Mesenchymal stem cell (in vitro differentiated cells and primary cell): Measurements from ENCODE around the gene C1orf198.

ENCODE experiments used
- DNase-seq: peaks from one replicate; pipeline ENCODE4 v3.0.0-alpha.2; 2013
- H2AFZ ChIP-seq: one replicate; pipeline ENCODE4 v1.6.1; 2013; ENCODE audit warnings: low read depth, mild to moderate bottlenecking, control low read depth, inconsistent platforms, low read length, moderate library complexity
- H2AK5ac ChIP-seq: 2 replicates; pipeline ENCODE4 v1.6.1; 2013; ENCODE audit warnings: low read length, moderate library complexity, mild to moderate bottlenecking, inconsistent platforms; ENCODE audit not compliant: severe bottlenecking
- H2BK120ac ChIP-seq: one replicate; pipeline ENCODE4 v1.6.1; 2013; ENCODE audit warnings: low read depth, mild to moderate bottlenecking, inconsistent platforms, low read length, moderate library complexity
- H2BK12ac ChIP-seq, 2 experiments: one replicate each; pipeline ENCODE4 v1.6.1; 2013; ENCODE audit warnings: inconsistent platforms in 2 of 2, low read length in 2 of 2, mild to moderate bottlenecking in 2 of 2, moderate library complexity in 2 of 2, control low read depth in 1 of 2
- H2BK15ac ChIP-seq: one replicate; pipeline ENCODE4 v1.6.1; 2013; ENCODE audit warnings: mild to moderate bottlenecking, low read depth, inconsistent platforms; ENCODE audit not compliant: poor library complexity, severe bottlenecking
- H2BK5ac ChIP-seq: 2 replicates; pipeline ENCODE4 v1.6.1; 2013; ENCODE audit warnings: low read depth, mild to moderate bottlenecking, low read length, control low read depth, inconsistent platforms; ENCODE audit not compliant: poor library complexity, severe bottlenecking
- H3K14ac ChIP-seq, 2 experiments: one replicate each; pipeline ENCODE4 v1.6.1; 2013; ENCODE audit warnings: inconsistent platforms in 2 of 2, low read length in 2 of 2, control low read depth in 1 of 2, mild to moderate bottlenecking in 1 of 2, moderate library complexity in 1 of 2
- H3K18ac ChIP-seq, 2 experiments: one replicate each; pipeline ENCODE4 v1.6.1; 2013; ENCODE audit warnings: inconsistent platforms in 2 of 2, low read length in 2 of 2, control low read depth in 1 of 2, low read depth in 1 of 2, mild to moderate bottlenecking in 1 of 2
- H3K23ac ChIP-seq, 2 experiments: one replicate each; pipeline ENCODE4 v1.6.1; 2013; ENCODE audit warnings: inconsistent platforms in 2 of 2, low read length in 2 of 2, mild to moderate bottlenecking in 2 of 2, moderate library complexity in 2 of 2, control low read depth in 1 of 2
- H3K27ac ChIP-seq: 2 replicates; pipeline ENCODE4 v1.5.1; 2013; ENCODE audit warnings: mild to moderate bottlenecking, moderate library complexity, low read length, control low read depth, inconsistent platforms; ENCODE audit not compliant: poor library complexity, severe bottlenecking
- H3K27me3 ChIP-seq, 2 experiments: 2 replicates each; pipeline versions ENCODE4 v1.6.1 to v1.7.0; 2013; ENCODE audit warnings: low read length in 2 of 2, mild to moderate bottlenecking in 2 of 2, moderate library complexity in 2 of 2, control low read depth in 1 of 2, inconsistent platforms in 1 of 2; ENCODE audit not compliant: control insufficient read depth in 1 of 2, insufficient read depth in 1 of 2
- H3K36me3 ChIP-seq, 2 experiments: 2 replicates each; pipeline versions ENCODE4 v1.6.1 to v1.7.0; 2013; ENCODE audit warnings: low read length in 2 of 2, control low read depth in 1 of 2, inconsistent platforms in 1 of 2, low read depth in 1 of 2, mild to moderate bottlenecking in 1 of 2; ENCODE audit not compliant: insufficient read depth in 2 of 2, control insufficient read depth in 1 of 2
- H3K4ac ChIP-seq, 2 experiments: one replicate each; pipeline ENCODE4 v1.6.1; 2013; ENCODE audit warnings: inconsistent platforms in 2 of 2, low read length in 2 of 2, mild to moderate bottlenecking in 2 of 2, moderate library complexity in 2 of 2, control low read depth in 1 of 2, low read depth in 1 of 2
- H3K4me1 ChIP-seq: 2 replicates; pipeline ENCODE4 v1.6.1; 2013; ENCODE audit warnings: low read depth, low read length, control low read depth; ENCODE audit not compliant: control insufficient read depth, insufficient read depth
- H3K4me2 ChIP-seq: 2 replicates; pipeline ENCODE4 v1.6.1; 2013; ENCODE audit warnings: low read length, mild to moderate bottlenecking, inconsistent platforms; ENCODE audit not compliant: poor library complexity, severe bottlenecking
- H3K4me3 ChIP-seq, 2 experiments: 2 replicates each; pipeline versions ENCODE4 v1.5.1 to v1.7.0; 2013; ENCODE audit warnings: low read length in 2 of 2, mild to moderate bottlenecking in 2 of 2, control low read depth in 1 of 2, low read depth in 1 of 2; ENCODE audit not compliant: insufficient read depth in 1 of 2
- H3K79me1 ChIP-seq: replicated peaks from 2 replicates; pipeline ENCODE4 v1.6.1; 2013; ENCODE audit warnings: mild to moderate bottlenecking, control low read depth, low read length, inconsistent platforms; ENCODE audit not compliant: poor library complexity, severe bottlenecking
- H3K9ac ChIP-seq: 2 replicates; pipeline ENCODE4 v1.7.0; 2013; ENCODE audit warnings: mild to moderate bottlenecking, low read length, moderate library complexity
- H3K9me3 ChIP-seq: 2 replicates; pipeline ENCODE4 v1.7.0; 2013; ENCODE audit warnings: mild to moderate bottlenecking, low read length; ENCODE audit not compliant: control insufficient read depth
- H4K8ac ChIP-seq: one replicate; pipeline ENCODE4 v1.6.1; 2013; ENCODE audit warnings: inconsistent platforms, mild to moderate bottlenecking, low read length, moderate library complexity
- H4K91ac ChIP-seq: one replicate; pipeline ENCODE4 v1.6.1; 2013; ENCODE audit warnings: mild to moderate bottlenecking, low read length, inconsistent platforms
- WGBS: methylation state at CpG from one replicate; pipeline ENCODE4 v1.1.7; 2013; ENCODE audit warnings: mixed read lengths; 5-methylcytosine and 5-hydroxymethylcytosine counted together

The C1orf198 gene

DNA sequence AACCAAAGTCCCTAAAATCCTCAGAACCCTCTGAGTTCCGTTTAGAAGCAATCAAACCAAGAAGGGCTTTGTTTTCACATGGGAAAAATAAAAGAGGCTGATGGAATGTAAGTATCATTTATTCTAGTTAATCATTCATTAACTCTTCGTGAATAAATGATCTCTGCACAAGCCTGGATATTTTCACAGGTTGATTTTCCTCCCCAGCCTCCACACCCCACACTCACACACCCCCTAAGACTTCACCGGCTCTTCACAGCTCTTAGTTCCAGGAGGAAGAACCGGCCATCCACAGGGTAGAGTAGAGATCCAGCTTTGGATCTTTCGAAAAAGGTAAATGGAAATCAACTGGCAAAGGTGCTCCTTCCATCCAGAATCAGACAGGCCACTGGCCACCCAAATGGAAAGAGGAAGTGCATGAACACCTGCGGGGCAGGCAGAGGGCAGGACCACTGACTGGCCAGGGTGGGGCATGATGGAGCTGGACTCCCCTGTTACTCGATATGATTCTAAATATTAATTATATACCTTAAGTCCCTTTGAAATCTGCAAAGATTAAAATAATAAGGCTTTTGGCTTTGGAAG is 10.0 kb downstream of the C1orf198 start:
- Histone ChIP-seq H3K4me2 (peak overlapping the region; percentile 33), H3K36me3 (peaks cover 10 to 53% of the 10 kb centered on the region in 2 experiments)

DNA sequence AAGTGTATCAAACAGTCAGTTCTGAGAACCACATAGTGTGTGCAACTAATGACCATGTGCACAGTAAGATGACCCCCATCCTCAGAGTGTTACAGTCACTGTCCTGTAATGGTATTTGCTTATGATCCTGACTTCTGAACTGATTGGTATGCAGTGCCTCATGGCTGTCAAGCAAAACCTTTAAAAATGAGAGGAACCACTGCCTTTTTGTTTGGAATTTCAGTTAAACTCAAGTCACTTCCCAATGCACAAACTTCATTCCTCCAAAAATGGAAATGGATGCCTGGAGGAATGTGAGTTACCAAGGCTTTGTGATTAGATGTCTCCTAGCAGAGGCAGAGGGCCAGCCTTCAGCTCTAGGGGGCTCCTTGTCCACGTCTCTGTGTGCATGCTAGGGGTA is 10.5 kb downstream of the C1orf198 start:
- H3K4me2 ChIP-seq = peak overlapping the region; percentile 3
- H3K14ac ChIP-seq = no peak overlapping the region
- WGBS = no CpG with 5 or more reads among the region's 1 CpG
- H2BK12ac ChIP-seq = no peak overlapping the region
- peak overlapping the region; percentile 54 for H2BK5ac ChIP-seq
- DNase-seq = peak; percentile 65
- peaks cover 39% of the 10 kb centered on the region for H3K4me1 ChIP-seq
- peaks cover 28% of the 10 kb centered on the region for H3K79me1 ChIP-seq
- H3K9ac ChIP-seq = no peak overlapping the region
- no peak overlapping the region for H3K18ac ChIP-seq
- no peak overlapping the region for H3K4me3 ChIP-seq
- no peak overlapping the region for H3K23ac ChIP-seq
- H3K27me3 ChIP-seq = no peaks in the 10 kb centered on the region
- H3K36me3 ChIP-seq = peaks cover 12 to 58% of the 10 kb centered on the region in 2 experiments
- no peak overlapping the region for H4K91ac ChIP-seq
- H3K27ac ChIP-seq = peak overlapping the region; percentile 95
- no peak overlapping the region for H4K8ac ChIP-seq
- no peak overlapping the region for H2AK5ac ChIP-seq
- peaks cover 6% of the 10 kb centered on the region for H3K9me3 ChIP-seq
- no peak overlapping the region for H2BK120ac ChIP-seq
- no peak overlapping the region for H3K4ac ChIP-seq
- H2AFZ ChIP-seq = no peak overlapping the region
- no peak overlapping the region for H2BK15ac ChIP-seq

More for the DNA sequence above, 10.0 kb downstream of the C1orf198 start:
- peaks cover 24% of the 10 kb centered on the region for H3K79me1 ChIP-seq
- H2BK5ac ChIP-seq = peak overlapping the region; percentile 54
- H4K8ac ChIP-seq = peak overlapping the region; percentile 8
- no peak overlapping the region for H3K4me3 ChIP-seq
- H3K4me1 ChIP-seq = peaks cover 38% of the 10 kb centered on the region
- H3K14ac ChIP-seq = no peak overlapping the region
- H2AK5ac ChIP-seq = no peak overlapping the region
- H2AFZ ChIP-seq = no peak overlapping the region
- no peak overlapping the region for H2BK120ac ChIP-seq
- peak overlapping the region; percentile 95 for H3K27ac ChIP-seq
- H3K27me3 ChIP-seq = no peaks in the 10 kb centered on the region
- H2BK12ac ChIP-seq = peak overlapping the region in 1 of 2 experiments; percentile 51
- DNase-seq = no peak
- H3K4ac ChIP-seq = peak overlapping the region in 1 of 2 experiments; percentile 29
- no peak overlapping the region for H3K18ac ChIP-seq
- H4K91ac ChIP-seq = peak overlapping the region; percentile 48
- H2BK15ac ChIP-seq = no peak overlapping the region
- WGBS = 91% methylated on average over 5 of the region's 7 CpGs
- no peak overlapping the region for H3K9ac ChIP-seq
- peaks cover under 1% of the 10 kb centered on the region for H3K9me3 ChIP-seq
- H3K23ac ChIP-seq = no peak overlapping the region

- Histone ChIP-seq H2BK120ac (peak overlapping the region; percentile 91), H4K8ac (peak overlapping the region; percentile 94), H3K4me1 (peaks cover 39% of the 10 kb centered on the region), H2AK5ac (peak overlapping the region; percentile 99), H3K23ac (no peak overlapping the region), H2BK12ac (peak overlapping the region; percentile 80 to 88), H3K79me1 (peaks cover 29% of the 10 kb centered on the region), H3K4me3 (no peak overlapping the region), H3K9me3 (peaks cover 9% of the 10 kb centered on the region), H3K4me2 (no peak overlapping the region), H2BK15ac (no peak overlapping the region), H2AFZ (no peak overlapping the region), H4K91ac (peak overlapping the region; percentile 85), H3K14ac (no peak overlapping the region), H3K27ac (peak overlapping the region; percentile 95), H2BK5ac (peak overlapping the region; percentile 79), H3K9ac (no peak overlapping the region), H3K4ac (peak overlapping the region; percentile 56 to 97), H3K27me3 (no peaks in the 10 kb centered on the region), H3K18ac (peak overlapping the region; percentile 91 to 92), H3K36me3 (peaks cover 14 to 60% of the 10 kb centered on the region in 2 experiments)
- WGBS = 16% methylated on average over 12 of the region's 13 CpGs
- peak; percentile 83 for DNase-seq
These were observed 11.2 kb downstream of the C1orf198 start for GRCh38 chr1:230857077-230857476.

GRCh38 chr1:230855886-230856285 is 12.4 kb downstream of the C1orf198 start:
- peak overlapping the region in 1 of 2 experiments; percentile 8 for H2BK12ac ChIP-seq
- no peak overlapping the region for H2BK15ac ChIP-seq
- no peak overlapping the region for H3K14ac ChIP-seq
- no peaks in the 10 kb centered on the region for H3K27me3 ChIP-seq
- 90% methylated on average over 2 of the region's 4 CpGs for WGBS
- H3K18ac ChIP-seq = peak overlapping the region; percentile 6 to 54
- H2AFZ ChIP-seq = no peak overlapping the region
- peak overlapping the region; percentile 50 for H2BK120ac ChIP-seq
- H3K79me1 ChIP-seq = peaks cover 24% of the 10 kb centered on the region
- H3K4me1 ChIP-seq = peaks cover 42% of the 10 kb centered on the region
- H3K27ac ChIP-seq = peak overlapping the region; percentile 95
- H2BK5ac ChIP-seq = peak overlapping the region; percentile 22
- H3K9ac ChIP-seq = no peak overlapping the region
- no peak overlapping the region for H3K4me3 ChIP-seq
- H2AK5ac ChIP-seq = peak overlapping the region; percentile 94
- H4K91ac ChIP-seq = peak overlapping the region; percentile 72
- peak overlapping the region; percentile 10 for H3K4me2 ChIP-seq
- peaks cover 9% of the 10 kb centered on the region for H3K9me3 ChIP-seq
- no peak overlapping the region for H3K23ac ChIP-seq
- DNase-seq = no peak
- no peak overlapping the region for H4K8ac ChIP-seq
- peaks cover 16 to 55% of the 10 kb centered on the region in 2 experiments for H3K36me3 ChIP-seq
- H3K4ac ChIP-seq = peak overlapping the region; percentile 5 to 47
